Parathyroid adenoma (tissue), 2 donors: Measurements from ENCODE around the gene ARSJ.

Experiments used
- H2AFZ ChIP-seq: fragments of 300-600 bp; sonication (generic); one replicate; pipeline ENCODE4 v1.7.0; 2017; ENCODE audit warnings: antibody characterized with exemption, mild to moderate bottlenecking
- H3K27ac ChIP-seq: fragments of 300-600 bp; sonication (generic); one replicate; pipeline ENCODE4 v1.7.0; 2017
- H3K27me3 ChIP-seq: fragments of 300-600 bp; sonication (generic); one replicate; pipeline ENCODE4 v1.7.0; 2017; ENCODE audit warnings: low read length; ENCODE audit not compliant: control insufficient read depth, insufficient read depth
- H3K36me3 ChIP-seq: fragments of 300-600 bp; sonication (generic); one replicate; pipeline ENCODE4 v1.7.0; 2017; ENCODE audit warnings: low read length; ENCODE audit not compliant: control insufficient read depth, insufficient read depth
- H3K4me1 ChIP-seq: fragments of 300-600 bp; sonication (generic); one replicate; pipeline ENCODE4 v1.7.0; 2017; ENCODE audit warnings: control low read depth
- H3K4me2 ChIP-seq: fragments of 300-600 bp; sonication (generic); one replicate; pipeline ENCODE4 v1.7.0; 2017; ENCODE audit warnings: low read length
- H3K4me3 ChIP-seq: fragments of 300-600 bp; sonication (generic); one replicate; pipeline ENCODE4 v1.7.0; 2017; ENCODE audit warnings: low read depth, low read length
- H3K79me2 ChIP-seq: fragments of 300-600 bp; sonication (generic); one replicate; pipeline ENCODE4 v1.7.0; 2017; ENCODE audit warnings: control low read depth
- H3K9ac ChIP-seq: fragments of 300-600 bp; sonication (generic); one replicate; pipeline ENCODE4 v1.7.0; 2017; ENCODE audit warnings: mild to moderate bottlenecking
- H3K9me3 ChIP-seq: fragments of 300-600 bp; sonication (generic); one replicate; pipeline ENCODE4 v1.7.0; 2017; ENCODE audit warnings: low read length; ENCODE audit not compliant: control insufficient read depth
- TF ChIP-seq, protein P1 (sequence below): fragments of 300-600 bp; sonication (generic); IDR thresholded peaks from one replicate; pipeline ENCODE4 v1.7.0; 2017; ENCODE audit warnings: antibody characterized with exemption, mild to moderate bottlenecking
- donor health status: primary hyperparathyroidism.

Gene ARSJ

DNA sequence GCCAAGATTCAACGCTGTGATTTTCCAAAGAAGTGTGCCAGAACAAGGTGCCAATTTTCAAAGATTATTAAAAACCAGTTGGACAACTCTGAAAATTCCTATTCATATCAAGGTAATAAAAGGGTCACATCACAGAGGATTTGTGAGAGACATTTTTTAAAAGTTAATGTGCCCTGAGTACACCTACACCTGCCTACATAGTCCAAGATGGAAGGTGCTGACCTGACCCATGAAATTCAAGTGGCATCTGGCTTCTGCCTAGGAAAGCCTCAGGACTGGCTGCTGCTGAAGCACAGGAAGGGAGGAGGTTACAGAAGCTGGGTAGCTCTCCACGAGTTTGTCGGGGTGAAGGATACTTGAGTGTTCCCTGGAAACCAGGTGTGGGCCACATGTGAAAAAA, 11.4 kb upstream of the ARSJ start:
- Histone ChIP-seq H3K4me2 (no peak overlapping the region), H3K27me3 (no peaks in the 10 kb centered on the region), H3K4me3 (no peak overlapping the region), H3K4me1 (no peaks in the 10 kb centered on the region), H3K79me2 (no peaks in the 10 kb centered on the region), H3K27ac (no peak overlapping the region), H3K9me3 (no peaks in the 10 kb centered on the region), H3K9ac (no peak overlapping the region), H2AFZ (no peak overlapping the region), H3K36me3 (no peaks in the 10 kb centered on the region)
- TF ChIP-seq, protein P1, sequence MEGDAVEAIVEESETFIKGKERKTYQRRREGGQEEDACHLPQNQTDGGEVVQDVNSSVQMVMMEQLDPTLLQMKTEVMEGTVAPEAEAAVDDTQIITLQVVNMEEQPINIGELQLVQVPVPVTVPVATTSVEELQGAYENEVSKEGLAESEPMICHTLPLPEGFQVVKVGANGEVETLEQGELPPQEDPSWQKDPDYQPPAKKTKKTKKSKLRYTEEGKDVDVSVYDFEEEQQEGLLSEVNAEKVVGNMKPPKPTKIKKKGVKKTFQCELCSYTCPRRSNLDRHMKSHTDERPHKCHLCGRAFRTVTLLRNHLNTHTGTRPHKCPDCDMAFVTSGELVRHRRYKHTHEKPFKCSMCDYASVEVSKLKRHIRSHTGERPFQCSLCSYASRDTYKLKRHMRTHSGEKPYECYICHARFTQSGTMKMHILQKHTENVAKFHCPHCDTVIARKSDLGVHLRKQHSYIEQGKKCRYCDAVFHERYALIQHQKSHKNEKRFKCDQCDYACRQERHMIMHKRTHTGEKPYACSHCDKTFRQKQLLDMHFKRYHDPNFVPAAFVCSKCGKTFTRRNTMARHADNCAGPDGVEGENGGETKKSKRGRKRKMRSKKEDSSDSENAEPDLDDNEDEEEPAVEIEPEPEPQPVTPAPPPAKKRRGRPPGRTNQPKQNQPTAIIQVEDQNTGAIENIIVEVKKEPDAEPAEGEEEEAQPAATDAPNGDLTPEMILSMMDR = no peak

GRCh38 chr4:113987382-113987941, 8.0 kb upstream of the ARSJ start:
- Histone ChIP-seq H3K27me3 (no peaks in the 10 kb centered on the region), H3K4me3 (no peak overlapping the region), H3K27ac (no peak overlapping the region), H3K36me3 (no peaks in the 10 kb centered on the region), H3K9me3 (no peaks in the 10 kb centered on the region), H3K79me2 (no peaks in the 10 kb centered on the region), H2AFZ (no peak overlapping the region), H3K9ac (no peak overlapping the region), H3K4me2 (no peak overlapping the region), H3K4me1 (no peaks in the 10 kb centered on the region)
- TF ChIP-seq, protein P1 = no peak

DNA sequence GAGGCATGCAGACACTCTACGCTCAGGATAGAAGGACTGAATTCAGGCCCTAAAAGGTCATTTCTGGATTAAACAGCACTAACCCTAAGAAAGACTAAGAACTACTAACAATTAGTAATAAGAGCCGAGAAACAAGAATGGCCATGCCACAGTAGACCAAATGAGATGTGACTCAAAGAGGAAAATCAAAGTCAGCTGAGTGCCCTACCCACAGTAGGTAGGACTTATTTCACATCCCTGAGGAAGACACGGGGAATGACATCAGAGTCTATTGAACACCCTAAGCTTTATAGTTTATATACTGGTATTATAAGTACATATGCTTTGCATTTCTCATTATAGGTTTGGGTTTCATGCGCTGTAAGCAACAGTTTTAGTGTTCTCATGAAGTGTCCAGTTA, 2.7 kb upstream of the ARSJ start:
- H3K4me3 ChIP-seq = no peak overlapping the region
- no peak overlapping the region for H3K4me2 ChIP-seq
- TF ChIP-seq, protein P1 = no peak
- no peaks in the 10 kb centered on the region for H3K27me3 ChIP-seq
- no peaks in the 10 kb centered on the region for H3K4me1 ChIP-seq
- H3K79me2 ChIP-seq = no peaks in the 10 kb centered on the region
- H3K9ac ChIP-seq = no peak overlapping the region
- no peaks in the 10 kb centered on the region for H3K36me3 ChIP-seq
- no peak overlapping the region for H3K27ac ChIP-seq
- no peaks in the 10 kb centered on the region for H3K9me3 ChIP-seq
- H2AFZ ChIP-seq = no peak overlapping the region

GRCh38 chr4:113981591-113981990, 2.1 kb upstream of the ARSJ start:
- Histone ChIP-seq H3K9ac (no peak overlapping the region), H3K79me2 (no peaks in the 10 kb centered on the region), H3K27me3 (no peaks in the 10 kb centered on the region), H3K4me3 (no peak overlapping the region), H3K4me2 (no peak overlapping the region), H3K27ac (no peak overlapping the region), H2AFZ (no peak overlapping the region), H3K36me3 (no peaks in the 10 kb centered on the region), H3K4me1 (no peaks in the 10 kb centered on the region), H3K9me3 (no peaks in the 10 kb centered on the region)
- TF ChIP-seq, protein P1 = no peak

GRCh38 chr4:113979905-113980615, 613 bp upstream of the ARSJ start:
- TF ChIP-seq, protein P1 = no peak
- H3K36me3 ChIP-seq = no peaks in the 10 kb centered on the region
- peak overlapping the region; percentile 86 for H3K4me2 ChIP-seq
- H3K9me3 ChIP-seq = no peaks in the 10 kb centered on the region
- H3K79me2 ChIP-seq = no peaks in the 10 kb centered on the region
- H2AFZ ChIP-seq = peak overlapping the region; percentile 56
- H3K4me1 ChIP-seq = no peaks in the 10 kb centered on the region
- H3K9ac ChIP-seq = no peak overlapping the region
- no peak overlapping the region for H3K27ac ChIP-seq
- peak overlapping the region; percentile 50 for H3K4me3 ChIP-seq
- no peaks in the 10 kb centered on the region for H3K27me3 ChIP-seq
